ENCODE results near the gene SORL1-AS1.

Gene SORL1-AS1

DNA sequence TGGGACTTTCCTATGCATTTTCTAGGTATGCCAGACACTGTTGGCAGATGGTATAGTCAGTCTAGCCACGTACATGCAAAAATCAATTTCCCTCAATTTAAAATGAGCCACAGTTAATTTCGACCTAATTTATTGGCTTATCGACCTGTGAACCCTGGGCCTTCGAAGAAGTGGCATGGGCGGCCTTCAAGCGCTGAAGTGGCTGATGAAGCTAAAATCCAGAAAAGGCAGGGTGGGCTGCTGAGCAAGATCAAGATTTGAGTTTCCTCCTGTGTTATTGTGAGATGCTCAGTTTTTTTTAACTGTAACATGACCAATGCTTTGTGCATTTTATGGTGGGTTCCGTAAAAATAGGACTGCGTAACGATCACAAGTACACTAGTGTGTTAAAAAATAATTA lies 5.8 kb upstream of the SORL1-AS1 start:
- ChIA-PET POLR2A (interaction anchor here (0.6 to 5.4 kb wide), 2 partner anchors 8 to 48 kb away, joined by 6 to 69 read pairs; no protein-coding TSS in a partner anchor), RAD21 (ENCODE audit: unreplicated experiment) (interaction anchor here (0.9 to 2.3 kb wide), 4 partner anchors 9 to 91 kb away, joined by 3 to 8 read pairs (median 5); no protein-coding TSS in a partner anchor), CTCF (interaction anchor here (1.9 to 3.7 kb wide), 4 partner anchors 11 to 137 kb away, joined by 4 to 19 read pairs (median 6); no protein-coding TSS in a partner anchor), SMC1A (ENCODE audit: uncharacterized antibody, unreplicated experiment) (interaction anchor here (1.0 to 15.0 kb wide), 7 partner anchors 7 to 118 kb away, joined by 3 to 266 read pairs (median 5); partner anchors contain the start of genes SORL1 and SORL1-AS1)
- BruUV-seq (replicated peaks): no TSS peak
- Histone ChIP-seq H4K20me1 (ENCODE audit: control insufficient read depth, insufficient read depth) (no peaks in the 10 kb centered on the region), H3K79me2 (ENCODE audit: control insufficient read depth, insufficient read depth, low read length) (peaks cover 99% of the 10 kb centered on the region), H3K9ac (ENCODE audit: control insufficient read depth, insufficient read depth, low read length) (no peak overlapping the region), H3K36me3 (ENCODE audit: control insufficient read depth in 2 of 2, insufficient read depth in 2 of 2, low read length in 1 of 2) (peaks cover 3 to 6% of the 10 kb centered on the region in 2 experiments; a peak in 1 of 4 replicates), H3K27ac (ENCODE audit: control insufficient read depth, insufficient read depth) (no peak overlapping the region), H3K4me3 (peak overlapping the region; percentile 41; the same call in 1 of the 2 replicates), H3K4me2 (ENCODE audit: control insufficient read depth, insufficient read depth) (peak overlapping the region; percentile 85), H2AFZ (ENCODE audit: control insufficient read depth, low read depth, low read length) (no peak overlapping the region), H3K4me1 (ENCODE audit: control insufficient read depth, insufficient read depth, low read length) (peaks cover 55% of the 10 kb centered on the region), H3K27me3 (replicated peaks in 1 of 2; ENCODE audit: control insufficient read depth in 2 of 2, insufficient read depth in 2 of 2, low read length in 1 of 2) (no peaks in the 10 kb centered on the region), H3K9me3 (replicated peaks; ENCODE audit: control insufficient read depth, insufficient read depth, low read length) (no peaks in the 10 kb centered on the region)
- in situ Hi-C loops (cut with MboI): loop anchor here (25.0 kb wide), 1 partner anchor 1604 kb away; the partner anchor contains the start of gene HSPA8
- WGBS (ENCODE audit: insufficient coverage, insufficient replicate concordance, low lambda C conversion rate, missing lambda C conversion rate): 75% methylated on average over 9 of the region's 9 CpGs
- ATAC-seq (no peak), DNase-seq (ENCODE audit: low read depth, low spot score) (no peak), FAIRE-seq (no peak)
- intact Hi-C loops (cut with micrococcal nuclease; ENCODE audit: unreplicated experiment): no loop called here
- TF ChIP-seq, protein P1, sequence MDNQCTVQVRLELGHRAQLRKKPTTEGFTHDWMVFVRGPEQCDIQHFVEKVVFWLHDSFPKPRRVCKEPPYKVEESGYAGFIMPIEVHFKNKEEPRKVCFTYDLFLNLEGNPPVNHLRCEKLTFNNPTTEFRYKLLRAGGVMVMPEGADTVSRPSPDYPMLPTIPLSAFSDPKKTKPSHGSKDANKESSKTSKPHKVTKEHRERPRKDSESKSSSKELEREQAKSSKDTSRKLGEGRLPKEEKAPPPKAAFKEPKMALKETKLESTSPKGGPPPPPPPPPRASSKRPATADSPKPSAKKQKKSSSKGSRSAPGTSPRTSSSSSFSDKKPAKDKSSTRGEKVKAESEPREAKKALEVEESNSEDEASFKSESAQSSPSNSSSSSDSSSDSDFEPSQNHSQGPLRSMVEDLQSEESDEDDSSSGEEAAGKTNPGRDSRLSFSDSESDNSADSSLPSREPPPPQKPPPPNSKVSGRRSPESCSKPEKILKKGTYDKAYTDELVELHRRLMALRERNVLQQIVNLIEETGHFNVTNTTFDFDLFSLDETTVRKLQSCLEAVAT (IDR thresholded peaks at IDR 0.05): peak; percentile 73
- TF ChIP-seq FOXK2 (IDR thresholded peaks at IDR 0.05): no peak

DNA sequence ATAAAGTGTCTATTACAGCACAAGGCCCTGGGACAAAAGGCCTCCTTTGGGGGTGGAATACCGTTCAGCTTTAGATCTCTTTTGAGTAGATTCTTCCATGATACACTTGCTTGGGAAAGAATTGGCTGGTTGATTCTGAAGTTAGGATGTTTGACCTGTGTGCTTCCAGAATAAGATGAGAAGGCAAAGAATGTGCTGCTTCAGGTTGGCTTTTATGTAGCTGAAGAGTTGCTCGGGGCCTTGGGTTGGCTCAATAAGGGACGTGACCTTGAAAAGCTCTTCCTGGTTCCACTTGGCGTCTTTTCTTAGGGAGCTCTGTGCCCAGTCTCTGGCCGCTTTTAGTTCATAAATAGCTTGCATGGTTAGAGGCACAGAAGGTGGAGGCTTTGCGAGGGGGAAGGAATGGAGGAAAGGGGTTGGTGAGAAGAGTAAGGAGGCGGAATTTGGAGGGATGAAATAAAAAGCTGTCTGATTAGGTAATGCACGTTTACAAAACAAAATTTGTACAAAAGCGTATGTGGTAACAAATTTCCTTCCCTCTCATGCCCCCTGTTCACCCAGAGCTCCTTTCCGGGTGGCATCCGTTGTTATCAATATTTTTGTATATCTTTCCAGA lies 4.2 kb upstream of the SORL1-AS1 start:
- ATAC-seq (no peak), DNase-seq (ENCODE audit: low read depth, low spot score) (no peak), FAIRE-seq (no peak)
- peak overlapping the region; percentile 57 for H3K9ac ChIP-seq (ENCODE audit: control insufficient read depth, insufficient read depth, low read length)
- no peak overlapping the region for H2AFZ ChIP-seq (ENCODE audit: control insufficient read depth, low read depth, low read length)
- ChIA-PET POLR2A (interaction anchor here (0.8 to 5.4 kb wide), 11 partner anchors 10 to 130 kb away, joined by 3 to 69 read pairs (median 3); no protein-coding TSS in a partner anchor), SMC1A (ENCODE audit: uncharacterized antibody, unreplicated experiment) (interaction anchor here (0.8 to 15.0 kb wide), 27 partner anchors 9 to 163 kb away, joined by 3 to 266 read pairs (median 5); partner anchors contain the start of genes SORL1 and SORL1-AS1), RAD21 (ENCODE audit: unreplicated experiment) (interaction anchor here (0.8 to 4.8 kb wide), 20 partner anchors 10 to 135 kb away, joined by 3 to 80 read pairs (median 5); no protein-coding TSS in a partner anchor), CTCF (interaction anchor here (0.6 to 3.7 kb wide), 17 partner anchors 9 to 138 kb away, joined by 3 to 19 read pairs (median 6); no protein-coding TSS in a partner anchor)
- peaks cover 39% of the 10 kb centered on the region for H3K4me1 ChIP-seq (ENCODE audit: control insufficient read depth, insufficient read depth, low read length)
- peak overlapping the region; percentile 85 for H3K4me2 ChIP-seq (ENCODE audit: control insufficient read depth, insufficient read depth)
- 70% methylated on average over 11 of the region's 11 CpGs for WGBS (ENCODE audit: insufficient coverage, insufficient replicate concordance, low lambda C conversion rate, missing lambda C conversion rate)
- in situ Hi-C loops (cut with MboI): loop anchor here (25.0 kb wide), 1 partner anchor 1605 kb away; the partner anchor contains the start of gene HSPA8
- TF ChIP-seq HDGF (IDR thresholded peaks at IDR 0.05): 0 out of 2 replicates have a peak, but pooled peaks have one; percentile 57
- no peak for TF ChIP-seq KAT2A (conservative IDR thresholded peaks at IDR 0.05; ENCODE audit: control insufficient read depth, low read depth, low read length)
- TF ChIP-seq KDM1A (IDR thresholded peaks at IDR 0.05; ENCODE audit: borderline replicate concordance): no peak
- TF ChIP-seq WRNIP1 (IDR thresholded peaks at IDR 0.05; ENCODE audit: borderline replicate concordance, low read depth, low read length): 0 out of 2 replicates have a peak, but pooled peaks have one; percentile 75
- no peak for TF ChIP-seq ATF7 (IDR thresholded peaks at IDR 0.05; ENCODE audit: low read depth)
- TF ChIP-seq, protein P2, sequence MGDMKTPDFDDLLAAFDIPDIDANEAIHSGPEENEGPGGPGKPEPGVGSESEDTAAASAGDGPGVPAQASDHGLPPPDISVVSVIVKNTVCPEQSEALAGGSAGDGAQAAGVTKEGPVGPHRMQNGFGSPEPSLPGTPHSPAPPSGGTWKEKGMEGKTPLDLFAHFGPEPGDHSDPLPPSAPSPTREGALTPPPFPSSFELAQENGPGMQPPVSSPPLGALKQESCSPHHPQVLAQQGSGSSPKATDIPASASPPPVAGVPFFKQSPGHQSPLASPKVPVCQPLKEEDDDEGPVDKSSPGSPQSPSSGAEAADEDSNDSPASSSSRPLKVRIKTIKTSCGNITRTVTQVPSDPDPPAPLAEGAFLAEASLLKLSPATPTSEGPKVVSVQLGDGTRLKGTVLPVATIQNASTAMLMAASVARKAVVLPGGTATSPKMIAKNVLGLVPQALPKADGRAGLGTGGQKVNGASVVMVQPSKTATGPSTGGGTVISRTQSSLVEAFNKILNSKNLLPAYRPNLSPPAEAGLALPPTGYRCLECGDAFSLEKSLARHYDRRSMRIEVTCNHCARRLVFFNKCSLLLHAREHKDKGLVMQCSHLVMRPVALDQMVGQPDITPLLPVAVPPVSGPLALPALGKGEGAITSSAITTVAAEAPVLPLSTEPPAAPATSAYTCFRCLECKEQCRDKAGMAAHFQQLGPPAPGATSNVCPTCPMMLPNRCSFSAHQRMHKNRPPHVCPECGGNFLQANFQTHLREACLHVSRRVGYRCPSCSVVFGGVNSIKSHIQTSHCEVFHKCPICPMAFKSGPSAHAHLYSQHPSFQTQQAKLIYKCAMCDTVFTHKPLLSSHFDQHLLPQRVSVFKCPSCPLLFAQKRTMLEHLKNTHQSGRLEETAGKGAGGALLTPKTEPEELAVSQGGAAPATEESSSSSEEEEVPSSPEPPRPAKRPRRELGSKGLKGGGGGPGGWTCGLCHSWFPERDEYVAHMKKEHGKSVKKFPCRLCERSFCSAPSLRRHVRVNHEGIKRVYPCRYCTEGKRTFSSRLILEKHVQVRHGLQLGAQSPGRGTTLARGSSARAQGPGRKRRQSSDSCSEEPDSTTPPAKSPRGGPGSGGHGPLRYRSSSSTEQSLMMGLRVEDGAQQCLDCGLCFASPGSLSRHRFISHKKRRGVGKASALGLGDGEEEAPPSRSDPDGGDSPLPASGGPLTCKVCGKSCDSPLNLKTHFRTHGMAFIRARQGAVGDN (IDR thresholded peaks at IDR 0.05): peak; percentile 76
- no TSS peak for BruUV-seq (replicated peaks)
- peaks cover 3 to 6% of the 10 kb centered on the region in 2 experiments; a peak in 1 of 4 replicates for H3K36me3 ChIP-seq (ENCODE audit: control insufficient read depth in 2 of 2, insufficient read depth in 2 of 2, low read length in 1 of 2)
- H3K4me3 ChIP-seq: peak overlapping the region; percentile 71
- H3K79me2 ChIP-seq (ENCODE audit: control insufficient read depth, insufficient read depth, low read length): peaks cover 99% of the 10 kb centered on the region
- no peaks in the 10 kb centered on the region for H3K27me3 ChIP-seq (replicated peaks in 1 of 2; ENCODE audit: control insufficient read depth in 2 of 2, insufficient read depth in 2 of 2, low read length in 1 of 2)
- no peaks in the 10 kb centered on the region for H3K9me3 ChIP-seq (replicated peaks; ENCODE audit: control insufficient read depth, insufficient read depth, low read length)
- H4K20me1 ChIP-seq (ENCODE audit: control insufficient read depth, insufficient read depth): no peaks in the 10 kb centered on the region
- H3K27ac ChIP-seq (ENCODE audit: control insufficient read depth, insufficient read depth): peak overlapping the region; percentile 76
- intact Hi-C loops (cut with micrococcal nuclease; ENCODE audit: unreplicated experiment): no loop called here
